ENCODE results near the gene RHOU.

GRCh38 chr1:228776449-228776848 is 41.2 kb downstream of the RHOU start:
- no peak for TF ChIP-seq CTCF (IDR thresholded peaks at IDR 0.05)
- no peak for TF ChIP-seq POLR2A (IDR thresholded peaks at IDR 0.05)
- TF ChIP-seq POLR2AphosphoS5 (IDR thresholded peaks at IDR 0.05) = peak in 1 of 3 donors; percentile 28
